BLaER1 (cell line): ENCODE results near the gene PRKAG2.

ENCODE experiments used
- H3K27ac ChIP-seq: shearing (Covaris generic); formaldehyde crosslinking; 2 replicates; pipeline ENCODE4 v1.8.1; 2022
- H3K27me3 ChIP-seq: shearing (Covaris generic); formaldehyde crosslinking; 2 replicates; pipeline ENCODE4 v1.8.1; 2022
- H3K36me3 ChIP-seq: shearing (Covaris generic); formaldehyde crosslinking; 2 replicates; pipeline ENCODE4 v1.8.1; 2022
- H3K4me1 ChIP-seq: shearing (Covaris generic); formaldehyde crosslinking; 2 replicates; pipeline ENCODE4 v1.8.1; 2022
- H3K4me2 ChIP-seq: shearing (Covaris generic); formaldehyde crosslinking; 2 replicates; pipeline ENCODE4 v1.8.1; 2022
- H3K4me3 ChIP-seq: shearing (Covaris generic); formaldehyde crosslinking; 2 replicates; pipeline ENCODE4 v1.8.1; 2022
- H3K9ac ChIP-seq: shearing (Covaris generic); formaldehyde crosslinking; 2 replicates; pipeline ENCODE4 v1.8.1; 2022
- H3K9me3 ChIP-seq: shearing (Covaris generic); formaldehyde crosslinking; 2 replicates; pipeline ENCODE4 v1.8.1; 2022
- H4K20me1 ChIP-seq: shearing (Covaris generic); formaldehyde crosslinking; 2 replicates; pipeline ENCODE4 v1.8.1; 2022
- Cebpa-rat ChIP-seq: shearing (Covaris generic); IDR thresholded peaks from 2 replicates; pipeline ENCODE4 v1.8.1; 2022

PRKAG2 gene

DNA sequence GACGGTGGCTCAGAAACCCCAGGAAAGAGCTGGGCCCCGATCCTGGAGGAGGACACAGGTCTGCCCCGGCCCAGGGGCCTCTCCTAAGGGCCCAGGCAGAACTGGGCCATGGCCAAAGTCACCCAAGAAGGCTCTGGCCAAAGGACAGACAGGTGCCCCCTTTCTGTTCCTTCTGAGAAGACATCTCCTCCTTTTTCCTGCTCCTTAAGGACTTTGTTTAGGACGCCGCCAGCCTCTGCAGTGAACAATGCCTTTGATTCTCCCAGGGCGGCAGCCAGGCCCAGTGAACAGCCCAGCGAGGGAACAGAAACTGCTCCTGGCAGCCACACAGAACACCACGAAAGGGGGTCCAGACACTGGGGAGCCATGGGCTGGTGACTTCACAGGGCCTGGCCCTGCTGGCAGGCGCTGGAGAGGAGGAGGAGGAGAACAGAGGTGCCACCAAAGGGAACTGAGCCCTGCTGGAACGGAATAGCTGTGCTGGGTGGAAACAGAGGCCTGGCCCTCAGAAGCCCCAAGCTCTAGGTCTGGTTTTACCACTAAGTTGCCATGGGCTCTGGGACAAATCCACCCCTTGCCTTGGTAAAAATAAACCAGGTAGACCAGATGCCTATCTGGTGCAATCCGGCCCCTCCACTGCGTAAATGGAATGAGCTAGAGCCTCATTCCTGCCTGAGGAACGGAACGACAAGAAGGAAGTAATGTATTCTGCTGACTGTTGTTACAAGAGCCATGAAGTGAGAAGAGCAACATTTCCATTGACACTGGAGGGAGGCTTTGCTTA lies 193.9 kb downstream of the PRKAG2 start:
- Histone ChIP-seq H3K27me3 (no peaks in the 10 kb centered on the region), H3K4me2 (no peak overlapping the region), H3K27ac (no peak overlapping the region), H4K20me1 (no peaks in the 10 kb centered on the region), H3K9ac (no peak overlapping the region), H3K4me3 (no peak overlapping the region), H3K9me3 (no peaks in the 10 kb centered on the region), H3K36me3 (no peaks in the 10 kb centered on the region), H3K4me1 (peaks cover 34% of the 10 kb centered on the region)
- TF ChIP-seq Cebpa-rat: no peak

GRCh38 chr7:151681726-151682125 lies 195.2 kb downstream of the PRKAG2 start:
- H3K4me1 ChIP-seq: peaks cover 46% of the 10 kb centered on the region
- no peak overlapping the region for H3K9ac ChIP-seq
- no peak overlapping the region for H3K4me2 ChIP-seq
- no peak overlapping the region for H3K27ac ChIP-seq
- H3K36me3 ChIP-seq: no peaks in the 10 kb centered on the region
- no peak for TF ChIP-seq Cebpa-rat
- no peaks in the 10 kb centered on the region for H3K27me3 ChIP-seq
- no peaks in the 10 kb centered on the region for H4K20me1 ChIP-seq
- H3K9me3 ChIP-seq: no peaks in the 10 kb centered on the region
- H3K4me3 ChIP-seq: no peak overlapping the region

DNA sequence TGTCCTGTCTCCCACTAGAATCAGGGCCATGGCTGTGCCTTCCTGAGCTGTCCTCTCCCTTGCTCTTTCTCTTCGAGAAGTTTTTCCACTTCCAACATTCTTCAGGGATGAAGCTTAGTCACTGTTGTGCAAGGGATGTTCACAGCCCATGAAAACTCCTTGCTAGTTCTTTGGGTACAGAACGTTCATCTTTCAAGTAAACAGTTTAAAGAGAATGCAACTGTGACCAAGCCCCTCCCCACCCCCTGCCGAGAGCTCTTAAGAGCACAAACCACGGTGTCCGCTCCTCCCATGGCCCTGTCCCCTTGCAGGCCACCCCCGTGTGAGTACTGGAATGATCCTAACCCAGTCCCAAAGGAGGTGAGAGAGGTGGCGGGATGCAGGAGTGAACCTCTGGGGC lies 196.1 kb downstream of the PRKAG2 start:
- Histone ChIP-seq H3K27ac (no peak overlapping the region), H3K27me3 (no peaks in the 10 kb centered on the region), H3K4me1 (peaks cover 49% of the 10 kb centered on the region), H3K4me3 (no peak overlapping the region), H3K4me2 (no peak overlapping the region), H3K36me3 (no peaks in the 10 kb centered on the region), H3K9me3 (no peaks in the 10 kb centered on the region), H3K9ac (no peak overlapping the region), H4K20me1 (no peaks in the 10 kb centered on the region)
- TF ChIP-seq Cebpa-rat: no peak

DNA sequence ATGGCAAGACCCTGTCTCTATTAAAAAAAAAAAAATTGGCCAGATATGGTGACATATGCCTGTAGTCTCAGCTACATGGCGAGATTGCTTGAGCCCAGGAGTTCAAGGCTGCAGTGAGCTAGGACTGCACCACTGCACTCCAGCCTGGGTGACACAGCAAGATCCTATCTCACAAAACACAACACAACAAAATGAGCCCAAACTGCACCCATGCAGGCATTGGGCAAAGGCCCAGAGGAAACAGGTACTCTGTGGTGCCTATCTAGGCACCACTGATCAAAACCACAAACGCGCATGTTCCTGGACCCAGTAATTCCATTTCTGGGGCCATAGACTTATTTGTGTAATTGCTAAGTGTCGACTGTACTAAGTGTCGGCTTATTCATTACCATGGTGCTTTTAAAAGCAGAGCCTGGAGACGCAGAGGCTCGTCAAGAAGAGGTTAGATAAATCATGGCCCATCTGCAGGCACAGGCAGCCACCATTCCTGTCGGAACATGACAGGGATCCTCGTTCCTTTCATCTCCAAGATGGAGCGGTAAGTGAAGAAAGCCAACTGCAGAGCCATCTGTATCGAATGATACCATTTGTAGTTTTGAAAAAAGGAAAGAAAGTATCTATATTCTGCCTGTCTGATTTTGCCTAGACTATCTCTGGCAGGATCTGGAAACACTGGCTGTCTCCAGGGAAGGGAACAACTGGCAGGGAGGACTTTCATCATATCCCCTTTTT lies 196.9 kb downstream of the PRKAG2 start:
- H3K4me1 ChIP-seq: peaks cover 49% of the 10 kb centered on the region
- peak overlapping the region; percentile 64 for H3K4me2 ChIP-seq
- H3K9me3 ChIP-seq: no peaks in the 10 kb centered on the region
- H3K27me3 ChIP-seq: no peaks in the 10 kb centered on the region
- H4K20me1 ChIP-seq: no peaks in the 10 kb centered on the region
- H3K27ac ChIP-seq: no peak overlapping the region
- H3K9ac ChIP-seq: no peak overlapping the region
- no peak overlapping the region for H3K4me3 ChIP-seq
- H3K36me3 ChIP-seq: no peaks in the 10 kb centered on the region
- TF ChIP-seq Cebpa-rat: no peak

GRCh38 chr7:151679071-151679708 lies 197.7 kb downstream of the PRKAG2 start:
- no peak overlapping the region; the same call in 1 of the 2 replicates for H3K9ac ChIP-seq
- no peak for TF ChIP-seq Cebpa-rat
- no peaks in the 10 kb centered on the region for H4K20me1 ChIP-seq
- no peak overlapping the region for H3K4me3 ChIP-seq
- no peaks in the 10 kb centered on the region for H3K9me3 ChIP-seq
- H3K4me2 ChIP-seq: peak overlapping the region; percentile 64
- peaks cover 3% of the 10 kb centered on the region; the same call in 1 of the 2 replicates for H3K36me3 ChIP-seq
- H3K4me1 ChIP-seq: peaks cover 49% of the 10 kb centered on the region
- H3K27me3 ChIP-seq: no peaks in the 10 kb centered on the region
- peak overlapping the region; percentile 43; the same call in 1 of the 2 replicates for H3K27ac ChIP-seq

DNA sequence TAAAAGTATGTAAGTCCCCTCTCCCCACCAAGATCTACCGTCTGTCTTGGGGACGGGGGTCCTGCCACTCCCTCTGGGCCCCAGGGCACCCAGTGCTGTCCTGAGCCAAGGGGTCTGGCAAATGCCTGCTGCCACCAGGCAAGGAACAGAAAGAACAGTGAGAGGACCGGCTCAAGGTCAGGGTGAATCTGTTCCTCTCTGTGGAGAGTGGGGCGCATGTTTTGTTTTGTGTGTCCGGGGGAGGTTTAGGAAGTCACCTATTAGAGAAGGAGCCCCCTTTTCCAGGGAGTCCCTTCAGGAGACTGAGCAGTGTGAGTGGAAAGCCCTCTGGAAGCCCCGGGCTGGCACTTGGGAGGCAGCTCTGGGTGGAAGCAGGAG lies 198.7 kb downstream of the PRKAG2 start:
- H4K20me1 ChIP-seq: no peaks in the 10 kb centered on the region
- H3K4me1 ChIP-seq: peaks cover 49% of the 10 kb centered on the region
- peak overlapping the region; percentile 64 for H3K4me2 ChIP-seq
- no peaks in the 10 kb centered on the region for H3K27me3 ChIP-seq
- TF ChIP-seq Cebpa-rat: no peak
- H3K27ac ChIP-seq: peak overlapping the region; percentile 44; the same call in 1 of the 2 replicates
- no peaks in the 10 kb centered on the region for H3K9me3 ChIP-seq
- H3K4me3 ChIP-seq: no peak overlapping the region
- peaks cover 5% of the 10 kb centered on the region; the same call in 1 of the 2 replicates for H3K36me3 ChIP-seq
- no peak overlapping the region for H3K9ac ChIP-seq

DNA sequence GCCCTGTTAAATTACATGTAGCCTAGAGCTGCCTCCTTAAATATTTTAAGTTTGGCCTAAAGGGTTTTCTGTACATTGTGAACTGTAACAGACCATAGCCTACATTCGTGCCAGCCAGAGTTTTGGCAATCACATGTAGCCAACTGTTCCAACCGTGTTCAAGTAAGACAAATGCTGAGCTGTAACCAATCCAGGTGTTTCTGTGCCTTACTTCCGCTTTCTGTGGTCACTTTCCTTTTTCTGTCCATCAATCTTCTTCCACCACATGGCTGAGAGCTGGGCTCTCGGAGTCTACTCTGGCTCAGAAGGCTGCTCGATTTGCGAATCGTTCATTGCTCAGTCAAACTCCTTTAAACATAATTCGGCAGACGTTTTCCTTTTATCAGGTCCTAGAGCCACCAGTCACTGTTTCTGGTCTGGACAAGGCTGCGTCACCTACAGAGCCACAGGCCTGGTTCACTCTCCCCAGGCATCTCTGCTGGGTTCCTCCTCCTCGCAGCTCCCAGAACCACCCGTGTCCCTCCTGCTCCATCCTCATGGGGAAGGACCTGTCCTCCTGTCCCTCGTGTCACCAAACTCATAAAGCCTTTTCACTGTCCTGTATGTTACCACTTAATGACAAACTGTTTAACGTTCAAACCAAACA lies 199.2 kb downstream of the PRKAG2 start:
- peak overlapping the region; percentile 44; the same call in 1 of the 2 replicates for H3K27ac ChIP-seq
- H3K36me3 ChIP-seq: peaks cover 5% of the 10 kb centered on the region; the same call in 1 of the 2 replicates
- H3K4me1 ChIP-seq: peaks cover 50% of the 10 kb centered on the region
- no peaks in the 10 kb centered on the region for H3K9me3 ChIP-seq
- peak overlapping the region; percentile 64 for H3K4me2 ChIP-seq
- H3K4me3 ChIP-seq: no peak overlapping the region
- H3K27me3 ChIP-seq: no peaks in the 10 kb centered on the region
- no peaks in the 10 kb centered on the region for H4K20me1 ChIP-seq
- no peak overlapping the region for H3K9ac ChIP-seq
- TF ChIP-seq Cebpa-rat: no peak

- no peak for TF ChIP-seq Cebpa-rat
- no peak overlapping the region for H3K9ac ChIP-seq
- H3K27me3 ChIP-seq: no peaks in the 10 kb centered on the region
- no peaks in the 10 kb centered on the region for H4K20me1 ChIP-seq
- H3K36me3 ChIP-seq: peaks cover 5% of the 10 kb centered on the region; the same call in 1 of the 2 replicates
- peaks cover 59% of the 10 kb centered on the region for H3K4me1 ChIP-seq
- no peak overlapping the region for H3K4me3 ChIP-seq
- H3K27ac ChIP-seq: no peak overlapping the region
- H3K4me2 ChIP-seq: peak overlapping the region; percentile 4; the same call in 1 of the 2 replicates
- H3K9me3 ChIP-seq: no peaks in the 10 kb centered on the region
Observed at GRCh38 chr7:151676759-151677158, 200.2 kb downstream of the PRKAG2 start.

DNA sequence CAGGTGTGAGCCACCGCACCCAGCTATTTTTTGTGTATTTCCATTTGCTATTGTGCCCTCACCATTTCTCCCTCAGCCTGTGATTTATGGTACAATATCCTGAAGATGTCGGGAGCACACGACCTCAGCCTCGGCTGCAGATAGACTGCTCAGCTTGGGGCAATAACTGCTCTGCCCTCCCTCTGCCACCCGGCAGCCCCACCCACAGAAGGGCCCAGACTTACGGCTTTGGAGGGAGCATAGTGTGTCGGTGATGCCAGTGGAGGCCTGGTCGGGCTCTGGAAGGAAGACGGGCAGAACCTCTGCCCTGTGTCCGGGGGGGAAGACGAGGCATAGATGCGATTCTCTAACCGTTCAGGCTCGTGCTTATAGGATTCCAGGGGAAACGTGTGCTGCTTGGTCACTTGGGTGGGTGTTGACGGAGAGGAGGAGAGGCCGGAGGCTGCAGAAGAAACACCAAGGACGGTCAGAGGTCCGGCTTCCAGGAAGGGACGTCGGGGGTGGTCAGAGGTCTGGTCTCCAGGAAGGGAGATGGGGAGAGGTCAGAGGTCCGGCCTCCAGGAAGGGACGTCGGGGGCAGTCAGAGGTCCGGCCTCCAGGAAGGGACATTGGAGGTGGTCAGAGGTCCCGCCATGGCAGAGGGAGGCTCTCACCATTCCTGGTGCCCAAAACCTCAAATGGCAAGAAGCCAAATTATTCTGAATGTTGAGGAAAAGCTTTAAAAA lies 201.6 kb downstream of the PRKAG2 start:
- Histone ChIP-seq H3K9me3 (no peaks in the 10 kb centered on the region), H4K20me1 (no peaks in the 10 kb centered on the region)
- no peak for TF ChIP-seq Cebpa-rat

More for the DNA sequence above, 201.6 kb downstream of the PRKAG2 start:
- no peak overlapping the region for H3K27ac ChIP-seq
- H3K27me3 ChIP-seq: no peaks in the 10 kb centered on the region
- no peak overlapping the region for H3K4me3 ChIP-seq
- H3K9ac ChIP-seq: no peak overlapping the region
- peaks cover 58% of the 10 kb centered on the region for H3K4me1 ChIP-seq
- H3K4me2 ChIP-seq: no peak overlapping the region
- peaks cover 5% of the 10 kb centered on the region; the same call in 1 of the 2 replicates for H3K36me3 ChIP-seq
